SHP77 treated with DMSO at 0.1 percent for 48 hours (cell line): ENCODE measurements around the gene ZNF732.
"Not testable (repeated sequence)": the region's sequence is repeated elsewhere in the genome, so short reads cannot be mapped to it uniquely, and the experiment has no call there.

Experiments
- DNase-seq: peaks from one replicate; lab custom pipeline; 2025; lab: John Stamatoyannopoulos, UW

Gene ZNF732

GRCh38 chr4:304969-305680 is at the start of gene ZNF732:
Gene ZNF732, minus strand, starts transcription at chr4:305474. Its CDS starts 164 bp downstream, at chr4:305310.
- no peak for DNase-seq

DNA sequence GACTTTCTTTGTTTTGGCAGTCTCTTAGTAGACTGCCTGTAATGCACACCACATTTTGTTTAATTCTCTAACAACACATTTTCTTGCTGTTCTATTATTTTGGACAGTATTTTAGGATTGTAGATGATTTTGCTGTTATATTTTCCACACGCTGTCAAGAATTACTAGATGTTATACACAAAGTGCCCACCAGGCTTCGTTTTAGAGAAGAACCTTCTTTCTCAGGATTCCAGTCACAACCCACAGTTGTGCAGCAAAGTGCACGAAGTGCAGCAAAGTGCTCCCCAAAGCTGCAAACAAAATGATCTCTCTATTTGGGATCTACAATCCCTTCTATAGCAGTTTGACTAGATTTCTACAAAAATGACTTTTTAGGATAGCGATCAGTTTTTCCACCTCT is 34.7 kb upstream of the ZNF732 start:
- no peak for DNase-seq

- DNase-seq: no peak
Observed at GRCh38 chr4:338759-339097, 33.5 kb upstream of the ZNF732 start.

- no peak for DNase-seq
Observed at GRCh38 chr4:337932-338758, 32.9 kb upstream of the ZNF732 start.

DNA sequence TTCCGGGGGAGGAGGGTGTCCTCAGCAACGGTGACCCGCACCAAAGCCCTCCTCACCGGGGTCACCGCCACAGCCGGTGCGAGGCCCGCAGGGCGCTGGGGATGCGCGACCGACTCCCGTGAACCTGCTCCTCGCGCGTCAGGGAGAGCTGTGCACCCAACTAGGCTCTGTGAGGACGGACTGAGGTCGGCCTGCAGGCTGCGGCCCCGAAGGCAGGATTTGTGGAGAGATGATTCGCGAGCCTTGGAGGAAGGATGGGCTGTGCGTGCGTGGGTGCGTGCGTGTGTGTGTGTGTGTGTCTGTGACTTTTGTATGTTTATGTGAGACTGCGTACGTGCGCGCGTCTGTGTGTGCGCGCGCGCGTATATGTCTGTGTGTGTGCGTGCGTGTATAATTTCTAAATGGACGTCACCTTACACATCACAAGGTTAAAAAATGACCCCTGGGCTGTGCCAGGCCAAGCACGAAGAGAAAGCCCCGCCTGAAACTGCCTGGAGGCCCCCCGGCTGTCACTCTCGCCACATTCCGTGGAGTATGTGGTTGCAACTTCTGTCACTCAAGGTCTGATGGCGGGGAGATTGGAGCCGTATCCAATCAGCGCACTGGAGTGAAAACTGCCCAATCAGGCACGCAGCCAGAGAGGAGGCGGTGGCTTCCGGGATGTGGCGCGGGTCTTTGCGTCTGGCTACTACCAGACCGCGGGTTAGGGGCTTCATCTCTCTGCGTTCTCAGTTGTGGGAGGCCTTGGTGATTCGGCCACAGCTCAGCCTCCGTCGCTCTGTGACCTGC is 32.1 kb upstream of the ZNF732 start, which contains the start of gene ZNF141:
Gene ZNF141 (plus strand): TSS at position 672 of the 789 bp plus-strand sequence. CDS start 170 bp downstream, outside the sequence.
- DNase-seq: peak; percentile 64

GRCh38 chr4:336893-337142 is 31.5 kb upstream of the ZNF732 start:
- no peak for DNase-seq

- DNase-seq: no peak
Observed at GRCh38 chr4:336099-336892, 31.0 kb upstream of the ZNF732 start.

DNA sequence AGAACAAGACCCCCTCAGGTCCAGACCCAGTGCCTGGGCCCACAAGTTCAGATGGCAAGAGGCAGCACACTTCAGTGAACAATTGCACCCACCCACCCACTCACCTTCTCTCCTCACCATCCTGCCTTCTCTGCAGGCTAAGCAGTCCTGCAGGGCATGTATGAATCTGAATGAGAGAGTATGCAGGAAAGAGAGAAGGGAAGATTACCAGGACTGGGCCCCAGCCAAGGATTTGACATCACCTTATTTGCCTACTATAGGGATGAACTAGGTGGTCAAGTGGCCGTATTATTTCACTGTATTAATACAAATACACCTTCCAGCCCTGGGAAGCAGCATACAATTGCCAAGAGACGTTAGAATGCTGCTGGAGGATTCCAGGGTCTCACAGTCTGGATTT is 30.2 kb upstream of the ZNF732 start:
- no peak for DNase-seq

GRCh38 chr4:328729-329128 is 23.5 kb upstream of the ZNF732 start:
- DNase-seq: no peak

- DNase-seq: no peak
Observed at GRCh38 chr4:314296-314903, 9.1 kb upstream of the ZNF732 start.

- DNase-seq: no peak
Observed at GRCh38 chr4:309807-310206, 4.5 kb upstream of the ZNF732 start.

- DNase-seq: no peak
Observed at GRCh38 chr4:306551-306961, 1.3 kb upstream of the ZNF732 start.

- not testable (repeated sequence) for DNase-seq
Observed at GRCh38 chr4:304516-304915, 758 bp downstream of the ZNF732 start.

DNA sequence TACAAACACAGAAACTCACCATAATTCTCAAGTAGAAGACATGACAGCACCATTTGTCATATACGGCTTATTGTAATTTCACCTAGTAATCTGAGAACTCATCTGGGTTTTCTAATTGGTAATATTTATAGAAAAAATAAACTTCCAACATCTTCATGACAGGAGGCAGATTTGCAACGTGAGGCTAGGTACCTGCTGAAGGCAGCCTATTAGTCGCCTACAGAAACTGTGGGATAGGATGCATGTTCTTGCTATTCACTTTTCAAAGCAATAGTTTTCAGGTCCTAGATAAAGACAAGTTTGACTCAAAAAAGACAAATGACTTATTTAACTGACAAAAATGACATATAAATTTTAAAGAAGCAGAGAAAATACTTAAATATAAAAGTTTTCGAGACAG is 2.9 kb downstream of the ZNF732 start:
- DNase-seq: no peak

DNA sequence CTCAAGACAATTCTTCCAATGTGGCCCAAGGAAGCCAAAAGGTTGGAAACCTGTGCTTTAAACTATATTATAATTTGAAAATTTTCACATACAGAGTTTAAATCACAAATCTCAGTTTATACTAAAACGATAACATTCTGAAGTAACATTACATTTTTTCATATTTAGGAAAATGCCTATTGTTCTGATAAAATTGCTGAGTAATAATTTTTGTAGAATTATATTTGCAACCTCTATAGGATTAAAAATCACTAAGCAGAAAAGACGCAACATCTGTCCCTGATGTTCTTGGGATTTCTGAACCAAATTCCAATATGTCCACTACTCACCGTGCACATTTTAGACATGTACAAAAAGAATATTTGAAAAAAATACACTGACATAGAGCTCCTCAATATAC is 10.5 kb downstream of the ZNF732 start:
- DNase-seq: no peak

GRCh38 chr4:288891-289290 is 16.4 kb downstream of the ZNF732 start:
- DNase-seq: no peak

DNA sequence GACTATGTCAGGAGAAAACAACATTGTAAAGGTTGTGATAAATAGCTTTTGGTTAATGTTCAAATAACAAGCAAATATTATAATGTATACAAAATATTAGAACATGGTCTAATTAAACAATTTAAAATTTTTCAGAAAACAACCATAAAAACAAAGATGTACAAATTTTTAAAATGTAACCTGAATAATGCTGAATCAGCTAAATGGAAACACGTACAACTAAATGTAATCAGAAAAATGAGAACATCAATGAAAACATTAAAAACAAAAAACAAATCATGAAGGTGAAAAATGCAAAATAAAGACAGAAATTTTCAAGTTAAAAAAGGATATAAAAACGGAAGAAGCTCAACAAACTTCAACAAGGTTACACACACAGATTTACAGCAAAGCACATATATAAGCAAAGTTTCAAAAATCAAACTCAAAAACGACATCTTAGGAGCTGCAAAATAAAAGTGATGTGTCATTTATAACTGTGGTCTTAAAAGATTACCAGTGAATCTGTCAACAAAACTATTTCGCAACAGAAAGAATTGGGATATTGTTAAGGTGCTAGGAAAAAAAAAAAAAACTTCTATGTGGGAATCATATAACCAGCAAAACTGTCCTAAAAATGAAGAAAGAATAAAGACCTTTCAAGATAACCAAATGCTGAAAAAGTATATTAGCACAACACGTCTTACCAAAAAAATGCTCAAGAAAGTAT is 31.8 kb downstream of the ZNF732 start:
- no peak for DNase-seq

DNA sequence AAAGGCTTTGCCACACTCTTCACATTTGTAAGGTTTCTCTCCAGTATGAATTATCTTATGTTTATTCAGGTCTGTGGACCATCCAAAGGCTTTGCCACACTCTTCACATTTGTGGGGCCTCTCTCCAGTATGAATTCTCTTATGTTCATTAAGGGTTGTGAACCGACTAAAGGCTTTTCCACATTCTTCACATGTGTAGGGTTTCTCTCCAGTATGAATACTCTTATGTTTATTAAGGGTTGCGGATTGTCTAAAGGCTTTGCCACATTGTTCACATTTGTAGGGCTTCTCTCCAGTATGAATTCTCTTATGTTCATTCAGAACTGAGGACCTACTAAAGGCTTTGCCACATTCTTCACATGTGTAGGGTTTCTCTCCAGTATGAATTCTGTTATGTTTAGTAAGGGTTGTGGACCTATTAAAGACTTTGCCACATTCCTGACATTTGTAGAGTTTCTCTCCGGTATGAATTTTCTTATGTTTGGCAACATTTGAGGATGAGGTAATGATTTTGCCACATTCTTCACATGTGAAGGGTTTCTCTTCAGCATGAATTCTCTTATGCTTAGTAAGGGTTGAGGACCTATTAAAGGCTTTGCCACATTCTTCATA is 33.7 kb downstream of the ZNF732 start:
- DNase-seq: no peak

DNA sequence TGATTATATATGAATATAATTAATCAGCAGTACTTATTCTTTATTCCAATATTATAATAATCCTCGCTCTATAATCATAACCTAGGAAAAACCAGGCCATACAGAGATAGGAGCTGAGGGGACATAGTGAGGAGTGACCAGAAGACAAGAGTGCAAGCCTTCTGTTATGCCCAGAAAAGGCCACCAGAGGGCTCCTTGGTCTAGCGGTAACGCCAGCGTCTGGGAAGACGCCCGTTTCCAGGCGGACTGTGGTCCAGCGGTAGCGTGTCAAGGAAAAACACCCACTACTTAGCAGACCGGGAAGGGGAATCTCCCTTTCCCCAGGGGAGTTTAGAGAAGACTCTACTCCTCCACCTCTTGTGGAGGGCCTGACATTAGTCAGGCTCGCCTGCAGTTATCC is 46.0 kb downstream of the ZNF732 start:
- not testable (repeated sequence) for DNase-seq

GRCh38 chr4:256492-256891 is 48.8 kb downstream of the ZNF732 start:
- DNase-seq: no peak
